COLO668 (cell line): ENCODE measurements around the gene STH.

Experiments
- DNase-seq: peaks from one replicate; lab custom pipeline; 2025; ENCODE audit not compliant: unreplicated experiment; lab: John Stamatoyannopoulos, UW

The STH gene

DNA sequence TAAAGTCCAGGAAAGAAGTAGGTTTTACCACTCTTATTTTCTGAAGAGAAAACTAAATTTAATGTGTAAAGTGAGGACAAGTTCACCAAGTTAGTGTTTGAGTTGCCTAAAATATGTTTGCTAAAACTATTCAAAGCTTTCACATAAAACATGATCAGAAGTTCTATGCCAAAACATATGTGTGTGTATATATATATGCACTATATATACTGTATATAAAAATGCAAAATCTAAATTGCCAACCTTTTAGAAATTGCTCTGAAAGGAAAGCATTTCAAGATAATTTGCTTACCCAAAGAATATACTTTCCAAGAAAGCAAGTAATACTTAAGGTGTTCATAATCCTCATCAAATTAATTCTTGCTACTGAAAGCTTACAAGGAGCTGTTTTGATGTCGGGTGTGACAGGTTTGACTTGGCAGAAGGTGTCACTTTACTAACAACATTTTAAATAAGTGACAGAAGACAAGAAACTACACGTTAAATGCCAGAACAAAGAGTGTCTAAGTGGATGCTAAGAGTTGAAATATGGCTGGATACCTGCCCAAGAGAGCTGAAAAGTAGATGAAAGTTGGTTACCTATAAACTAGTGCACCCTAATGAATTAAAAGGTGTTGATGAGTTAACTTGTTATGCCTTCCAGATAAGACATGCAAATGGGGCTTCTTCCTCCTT, 32.3 kb upstream of the STH start:
- no peak for DNase-seq

DNA sequence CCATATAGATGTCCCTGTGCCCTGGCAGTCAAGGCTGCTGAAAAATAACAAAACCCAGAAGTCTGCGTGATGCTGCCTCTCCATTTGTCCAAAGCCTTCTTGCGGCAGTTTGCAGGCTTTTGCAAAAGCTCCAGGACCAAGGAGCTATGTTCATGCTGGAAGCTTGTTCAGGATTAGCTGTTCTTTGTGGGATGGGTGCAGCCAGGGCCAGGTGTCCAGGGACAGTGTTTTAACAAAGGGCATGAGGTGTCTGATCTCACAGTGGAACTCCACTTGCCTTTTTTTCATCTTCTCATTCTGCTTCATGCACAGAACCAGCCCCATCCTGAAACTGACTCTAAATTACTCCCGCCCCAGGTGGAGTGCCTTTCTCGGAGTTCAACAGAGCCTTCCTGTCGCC, 31.7 kb upstream of the STH start:
- no peak for DNase-seq

DNA sequence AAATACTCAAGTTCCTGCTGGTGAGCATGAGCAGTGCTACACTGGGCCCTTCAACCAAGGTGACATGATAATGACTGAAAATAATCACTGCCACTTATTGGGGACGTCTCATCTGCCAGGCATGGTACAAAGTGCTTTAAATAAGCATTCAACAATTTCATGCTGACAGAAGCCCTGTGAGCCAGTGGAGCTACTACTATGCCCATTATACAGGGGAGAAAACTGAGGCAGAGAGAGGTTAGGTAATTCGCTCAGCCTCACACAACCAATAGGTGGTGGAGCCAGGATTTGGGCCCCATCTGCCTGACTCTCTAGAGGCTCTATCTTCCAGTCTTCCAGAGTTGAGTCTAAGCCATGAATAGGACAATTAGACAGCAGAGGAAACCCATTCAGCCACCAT, 30.3 kb upstream of the STH start:
- no peak for DNase-seq

DNA sequence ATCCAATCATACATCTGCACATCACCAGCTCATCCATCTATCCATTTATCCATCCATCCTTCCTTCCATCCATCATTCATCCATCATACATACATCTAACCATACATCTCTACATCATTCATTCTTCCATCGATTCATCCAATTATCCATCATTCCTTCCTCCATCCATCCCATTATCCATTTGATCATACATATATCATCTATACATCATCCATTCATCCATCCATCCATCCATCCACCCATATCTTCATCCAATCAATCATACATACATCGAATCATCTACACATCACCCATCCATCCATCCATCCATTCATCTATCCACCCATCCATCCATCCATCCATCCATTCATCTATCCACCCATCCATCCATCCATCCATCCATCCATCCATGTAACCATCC, 29.3 kb upstream of the STH start:
- DNase-seq, result no peak

DNA sequence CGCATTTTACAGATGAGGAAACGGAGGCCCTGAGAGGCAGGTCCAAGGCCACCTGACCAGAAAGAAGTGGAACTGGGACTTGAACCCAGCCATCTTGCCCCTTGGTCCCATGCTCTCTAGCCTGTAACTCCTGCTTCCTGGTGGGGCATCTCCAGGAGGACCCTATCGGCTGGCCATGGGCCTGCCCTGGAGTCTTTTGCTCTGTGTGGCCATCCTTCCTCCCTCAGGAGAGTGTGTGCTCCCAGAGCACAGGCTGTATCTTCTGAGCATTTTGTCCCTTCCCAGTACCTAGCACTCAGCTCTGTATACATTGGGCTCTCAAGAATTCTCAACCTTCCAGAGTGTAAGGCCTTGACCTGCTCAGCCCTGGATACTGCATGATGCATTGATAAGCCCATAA, 28.4 kb upstream of the STH start:
- DNase-seq, result no peak

DNA sequence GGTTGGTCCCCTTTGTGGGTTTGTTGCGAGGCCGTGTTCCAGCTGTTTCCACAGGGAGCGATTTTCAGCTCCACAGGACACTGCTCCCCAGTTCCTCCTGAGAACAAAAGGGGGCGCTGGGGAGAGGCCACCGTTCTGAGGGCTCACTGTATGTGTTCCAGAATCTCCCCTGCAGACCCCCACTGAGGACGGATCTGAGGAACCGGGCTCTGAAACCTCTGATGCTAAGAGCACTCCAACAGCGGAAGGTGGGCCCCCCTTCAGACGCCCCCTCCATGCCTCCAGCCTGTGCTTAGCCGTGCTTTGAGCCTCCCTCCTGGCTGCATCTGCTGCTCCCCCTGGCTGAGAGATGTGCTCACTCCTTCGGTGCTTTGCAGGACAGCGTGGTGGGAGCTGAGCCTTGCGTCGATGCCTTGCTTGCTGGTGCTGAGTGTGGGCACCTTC, 27.3 kb upstream of the STH start:
- DNase-seq, result no peak

DNA sequence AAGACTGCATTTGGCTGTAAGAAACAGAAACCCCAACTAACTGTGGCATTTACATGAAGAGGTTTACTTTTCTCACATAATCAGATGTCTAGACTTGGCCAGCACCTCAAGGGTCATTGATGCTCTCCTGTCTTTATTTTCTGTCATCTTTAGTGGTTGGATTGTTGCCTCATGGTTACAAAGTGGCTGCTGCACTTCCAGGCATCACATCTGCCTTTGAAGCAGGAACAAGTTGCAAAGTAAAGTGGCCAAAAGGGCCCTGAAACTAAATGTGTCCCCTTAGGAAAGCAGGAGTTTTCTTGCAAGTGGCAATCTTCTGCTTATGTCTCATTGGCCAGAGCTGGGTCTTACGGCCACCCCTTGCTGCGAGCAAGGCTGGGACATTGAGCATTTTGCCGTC, 26.5 kb upstream of the STH start:
- DNase-seq, result no peak

DNA sequence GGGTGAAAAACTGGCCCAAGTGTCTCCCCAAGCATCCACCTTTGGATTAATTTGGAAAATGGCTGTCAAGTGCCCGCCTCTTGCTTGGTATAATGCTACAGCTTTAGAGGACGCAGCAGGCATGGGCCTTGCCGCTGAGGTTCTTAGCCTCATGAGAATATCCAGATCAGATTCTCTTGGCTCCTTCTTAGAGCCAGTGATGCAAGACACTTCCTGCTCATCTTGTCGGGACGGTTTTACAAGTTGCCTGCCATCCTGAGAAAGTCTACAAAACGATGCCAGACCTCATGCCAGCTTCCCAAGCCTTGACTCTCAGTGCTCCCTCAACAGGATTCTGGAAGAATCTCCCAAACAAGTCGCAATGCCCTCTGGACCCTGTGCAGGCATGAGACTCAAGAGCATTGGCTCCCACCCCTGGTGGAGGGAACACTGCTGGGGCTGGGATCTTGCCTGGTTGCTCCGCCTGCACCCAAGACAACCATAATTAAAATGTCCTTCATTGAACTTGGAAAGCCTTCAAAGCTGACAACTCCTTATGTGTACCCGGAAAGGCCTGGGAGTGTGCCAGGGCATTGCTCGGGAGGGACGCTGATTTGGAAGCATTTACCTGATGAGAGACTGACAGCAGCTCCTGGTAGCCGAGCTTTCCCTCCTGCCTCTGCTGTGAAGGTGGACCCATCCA, 25.8 kb upstream of the STH start:
- DNase-seq, result no peak

DNA sequence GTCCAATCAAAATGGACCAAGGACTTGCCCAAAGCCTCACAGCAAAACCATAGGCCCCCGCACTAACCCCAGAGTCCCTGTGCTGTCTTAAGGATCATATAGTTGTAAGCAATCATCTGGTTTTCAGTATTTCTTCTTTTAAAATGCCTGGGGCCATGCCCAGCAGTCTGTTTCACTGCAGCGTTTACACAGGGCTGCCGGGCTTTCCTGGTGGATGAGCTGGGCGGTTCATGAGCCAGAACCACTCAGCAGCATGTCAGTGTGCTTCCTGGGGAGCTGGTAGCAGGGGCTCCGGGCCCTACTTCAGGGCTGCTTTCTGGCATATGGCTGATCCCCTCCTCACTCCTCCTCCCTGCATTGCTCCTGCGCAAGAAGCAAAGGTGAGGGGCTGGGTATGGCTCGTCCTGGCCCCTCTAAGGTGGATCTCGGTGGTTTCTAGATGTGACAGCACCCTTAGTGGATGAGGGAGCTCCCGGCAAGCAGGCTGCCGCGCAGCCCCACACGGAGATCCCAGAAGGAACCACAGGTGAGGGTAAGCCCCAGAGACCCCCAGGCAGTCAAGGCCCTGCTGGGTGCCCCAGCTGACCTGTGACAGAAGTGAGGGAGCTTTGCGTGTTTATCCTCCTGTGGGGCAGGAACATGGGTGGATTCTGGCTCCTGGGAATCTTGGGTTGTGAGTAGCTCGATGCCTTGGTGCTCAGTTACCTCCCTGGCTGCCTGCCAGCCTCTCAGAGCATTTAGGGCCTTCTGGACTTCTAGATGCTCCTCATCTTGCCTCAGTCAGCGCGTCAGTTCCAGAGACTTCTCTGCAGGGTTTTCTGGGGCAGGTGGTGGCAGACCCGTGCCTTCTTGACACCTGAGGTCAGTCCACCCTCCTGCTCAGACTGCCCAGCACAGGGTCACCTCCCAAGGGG, 24.8 kb upstream of the STH start:
- no peak for DNase-seq

DNA sequence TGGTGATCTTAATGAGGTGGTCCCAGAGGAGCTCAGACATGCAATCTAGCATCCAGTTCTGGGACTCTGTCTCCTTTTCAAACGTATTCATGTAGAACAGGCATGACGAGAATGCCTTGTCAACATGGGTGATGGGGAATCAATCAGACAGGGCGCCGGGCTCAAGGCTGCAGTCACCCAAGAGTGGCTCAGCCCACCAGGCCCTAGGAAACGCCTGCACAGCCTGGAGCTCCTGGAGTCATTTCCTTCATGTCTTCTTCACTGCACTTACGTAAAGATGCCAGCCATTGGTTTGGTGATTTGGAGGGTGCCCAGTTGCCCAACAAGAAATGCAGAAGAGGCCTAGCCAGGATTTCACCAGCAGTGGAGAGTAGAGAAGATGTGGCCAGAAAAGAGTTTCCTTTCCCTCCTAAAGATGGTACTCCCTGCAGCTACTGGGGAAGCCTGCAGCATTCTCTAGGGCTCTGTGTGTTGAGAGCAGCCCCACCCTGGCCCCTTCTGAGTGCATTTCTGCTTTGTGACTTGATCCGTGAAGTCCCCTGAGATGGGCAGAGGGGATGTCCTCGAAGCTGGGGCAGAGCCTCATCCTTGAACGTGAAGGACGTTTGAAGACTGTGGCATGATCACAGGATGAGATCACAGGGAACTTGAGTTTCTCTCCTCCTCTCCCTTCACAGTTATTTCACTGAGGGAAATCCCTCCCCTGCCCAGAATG, 24.0 kb upstream of the STH start:
- no peak for DNase-seq

DNA sequence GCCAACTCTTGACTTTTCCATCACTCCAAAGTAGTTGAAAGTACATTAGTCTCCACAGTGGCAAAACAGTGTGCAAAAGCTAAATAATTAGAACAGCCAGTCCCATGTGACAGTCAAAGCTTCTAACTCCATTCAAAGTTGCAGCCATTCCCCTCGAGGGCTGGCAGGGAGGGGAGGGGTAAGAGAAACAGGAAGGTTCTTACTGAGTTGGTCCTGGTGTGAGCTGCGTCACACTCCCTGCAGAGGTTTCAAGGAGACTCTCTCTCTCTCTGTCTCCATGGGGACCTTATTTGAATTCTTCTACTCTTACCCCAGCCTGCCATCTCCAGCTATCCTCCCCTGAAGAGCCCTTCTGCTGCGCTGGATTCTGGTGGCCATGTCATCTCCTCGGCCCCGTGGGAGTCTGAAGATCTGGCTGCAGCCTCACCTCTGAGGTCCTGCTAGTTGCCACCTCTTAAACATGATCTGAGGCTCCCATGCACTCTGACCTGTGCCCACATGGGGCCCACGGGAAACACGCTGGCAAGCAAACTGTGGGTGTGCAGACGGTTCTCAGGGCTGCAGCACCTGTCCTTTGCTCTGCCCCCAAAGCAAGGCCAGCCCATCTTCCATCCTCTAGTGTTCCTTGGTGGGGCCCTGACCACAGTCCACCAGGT, 23.3 kb upstream of the STH start:
- no peak for DNase-seq

DNA sequence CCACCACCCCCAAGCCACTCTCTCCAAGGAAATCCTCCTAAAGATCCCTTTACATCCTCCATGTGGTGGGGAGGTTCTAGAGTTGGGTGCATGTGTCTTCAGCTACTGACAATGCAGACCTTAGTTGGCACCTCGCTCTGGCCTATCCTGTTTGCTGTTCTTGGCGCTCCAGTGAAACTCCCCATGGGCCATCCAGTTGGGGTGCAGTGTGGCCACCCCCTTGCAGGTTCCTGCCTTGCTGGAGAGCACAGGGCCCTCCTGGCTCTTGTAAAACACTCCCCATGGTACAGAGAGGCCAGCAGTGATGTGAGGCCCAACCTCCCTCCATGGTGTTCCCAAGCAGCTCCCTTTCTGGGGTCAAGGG, 22.7 kb upstream of the STH start:
- no peak for DNase-seq

DNA sequence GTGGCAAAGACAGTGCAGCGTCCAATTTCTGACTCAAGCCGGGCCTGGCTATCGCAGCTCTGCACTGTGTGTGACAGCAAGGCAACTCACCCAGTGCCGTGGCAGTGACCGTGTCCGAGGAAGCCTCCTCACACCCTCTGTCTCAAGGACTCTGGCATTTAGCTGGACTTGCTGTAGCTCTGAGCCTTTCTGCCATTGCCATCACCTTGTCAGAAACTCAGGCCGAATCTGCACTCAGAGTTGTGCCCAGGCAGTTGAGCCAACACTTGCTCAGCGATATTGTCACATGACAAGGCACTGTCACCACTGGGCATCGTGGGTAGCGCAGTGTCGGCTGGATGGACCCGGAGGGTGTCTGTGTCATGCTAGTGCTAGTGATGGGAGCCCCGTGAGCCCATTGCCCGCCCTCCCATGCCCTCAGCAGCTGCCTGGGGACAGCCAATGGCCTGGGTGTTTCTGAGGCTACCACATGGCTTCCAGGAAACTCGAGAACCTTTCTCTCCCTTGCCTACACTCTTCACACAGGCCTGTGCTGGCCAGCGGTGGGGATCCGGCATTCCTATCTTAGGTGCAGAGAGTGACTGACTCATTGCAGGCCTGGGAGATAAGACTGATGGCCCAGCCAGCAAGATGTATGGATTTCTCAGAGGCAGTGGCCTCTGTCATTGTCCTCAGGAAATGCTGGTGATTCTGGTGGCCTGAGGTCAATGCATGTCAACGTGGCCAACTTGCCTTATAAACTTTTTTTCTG, 22.1 kb upstream of the STH start:
- no peak for DNase-seq

DNA sequence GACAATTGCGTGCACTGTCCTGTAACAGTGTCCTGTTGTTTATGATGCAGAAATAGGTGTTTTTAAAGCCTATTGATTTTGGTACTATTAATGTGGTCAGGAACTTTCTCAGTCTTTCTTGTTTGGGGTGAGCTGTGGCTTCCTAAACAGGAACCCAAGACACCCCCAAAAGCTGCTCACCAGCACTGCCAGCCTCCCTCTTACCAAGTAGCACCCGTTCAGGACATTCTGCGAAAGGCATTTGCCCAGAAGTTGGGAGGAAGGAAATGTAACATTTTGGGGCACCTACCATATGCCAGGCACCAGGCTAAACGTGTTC, 21.6 kb upstream of the STH start:
- DNase-seq, result no peak

DNA sequence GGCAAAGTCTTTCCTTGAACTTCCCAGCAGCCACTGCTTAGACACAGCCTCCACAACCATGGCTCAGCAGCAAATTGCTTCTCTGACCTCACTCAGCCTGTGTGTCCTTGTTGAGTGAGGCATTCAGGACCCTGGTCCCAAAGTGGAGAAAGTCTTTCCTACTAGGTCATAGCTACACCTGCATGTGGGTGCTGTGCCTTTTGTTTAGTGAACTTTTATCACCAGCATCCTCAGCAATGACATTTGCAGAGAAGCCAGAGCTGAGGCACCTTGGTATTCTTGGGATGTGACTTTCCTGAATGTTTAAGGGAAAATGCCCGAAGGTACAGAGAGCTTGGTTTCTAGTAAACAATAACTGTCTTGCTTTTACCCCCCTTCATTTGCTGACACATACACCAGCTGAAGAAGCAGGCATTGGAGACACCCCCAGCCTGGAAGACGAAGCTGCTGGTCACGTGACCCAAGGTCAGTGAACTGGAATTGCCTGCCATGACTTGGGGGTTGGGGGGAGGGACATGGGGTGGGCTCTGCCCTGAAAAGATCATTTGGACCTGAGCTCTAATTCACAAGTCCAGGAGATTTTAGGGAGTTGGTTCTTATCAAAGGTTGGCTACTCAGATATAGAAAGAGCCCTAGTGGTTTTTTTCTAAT, 20.9 kb upstream of the STH start:
- DNase-seq, result no peak

DNA sequence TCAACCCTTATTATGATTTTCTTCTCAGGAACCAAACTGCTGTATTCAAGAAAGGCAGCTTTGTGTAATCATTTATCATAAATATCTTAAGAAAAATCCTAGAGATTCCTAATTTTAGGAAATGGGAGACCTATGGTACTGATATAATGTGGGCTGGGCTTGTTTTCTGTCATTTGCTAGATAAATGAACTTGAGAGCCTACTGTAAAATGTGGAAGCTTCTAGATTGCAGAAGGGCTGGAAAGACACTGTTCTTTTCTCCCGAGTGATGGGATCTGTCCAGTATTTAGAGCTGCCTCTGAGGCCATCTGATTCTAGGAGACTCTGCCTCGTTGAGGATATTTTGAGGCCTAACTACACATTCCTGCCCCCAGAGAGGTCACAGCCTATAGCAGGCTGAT, 19.9 kb upstream of the STH start:
- no peak for DNase-seq

DNA sequence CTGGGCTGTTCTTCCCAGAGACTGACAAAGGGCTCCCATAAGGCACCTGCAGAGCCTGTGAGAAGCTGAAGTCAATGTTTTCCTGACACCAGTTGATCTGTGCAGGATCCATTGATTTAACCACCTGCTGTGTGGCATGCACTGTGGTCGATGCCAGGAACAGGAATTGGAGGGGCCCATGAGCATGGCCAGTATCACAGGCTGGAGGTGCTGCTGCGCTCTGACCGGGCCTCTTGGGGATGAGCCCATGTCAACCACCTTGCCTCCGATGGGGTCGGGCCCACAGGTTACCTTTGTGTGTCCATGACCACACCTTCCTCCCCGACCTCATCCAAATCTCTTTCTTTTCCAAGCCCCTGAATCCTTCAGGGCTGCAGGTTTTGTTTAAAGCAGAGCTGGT, 18.2 kb upstream of the STH start:
- DNase-seq, result no peak

DNA sequence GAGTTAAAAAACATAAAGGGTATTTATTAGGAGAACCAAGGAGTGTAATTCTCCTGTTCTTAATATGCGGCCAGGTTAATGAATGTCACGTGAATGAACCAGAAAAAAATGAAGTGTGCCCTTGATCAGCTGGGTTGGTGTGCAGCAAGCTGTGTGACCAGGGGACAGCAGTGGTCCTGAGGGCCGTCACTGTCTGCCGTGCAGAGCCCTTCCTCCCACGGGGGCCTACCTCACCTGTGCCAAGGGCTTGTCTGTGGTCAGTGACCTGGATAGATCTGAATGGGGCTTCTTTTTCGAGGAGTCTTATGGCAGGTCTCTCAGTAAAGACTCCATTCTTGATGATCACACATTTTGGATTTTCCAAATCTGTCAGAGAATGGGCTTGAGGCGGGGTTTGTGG, 17.7 kb upstream of the STH start:
- DNase-seq, result no peak

DNA sequence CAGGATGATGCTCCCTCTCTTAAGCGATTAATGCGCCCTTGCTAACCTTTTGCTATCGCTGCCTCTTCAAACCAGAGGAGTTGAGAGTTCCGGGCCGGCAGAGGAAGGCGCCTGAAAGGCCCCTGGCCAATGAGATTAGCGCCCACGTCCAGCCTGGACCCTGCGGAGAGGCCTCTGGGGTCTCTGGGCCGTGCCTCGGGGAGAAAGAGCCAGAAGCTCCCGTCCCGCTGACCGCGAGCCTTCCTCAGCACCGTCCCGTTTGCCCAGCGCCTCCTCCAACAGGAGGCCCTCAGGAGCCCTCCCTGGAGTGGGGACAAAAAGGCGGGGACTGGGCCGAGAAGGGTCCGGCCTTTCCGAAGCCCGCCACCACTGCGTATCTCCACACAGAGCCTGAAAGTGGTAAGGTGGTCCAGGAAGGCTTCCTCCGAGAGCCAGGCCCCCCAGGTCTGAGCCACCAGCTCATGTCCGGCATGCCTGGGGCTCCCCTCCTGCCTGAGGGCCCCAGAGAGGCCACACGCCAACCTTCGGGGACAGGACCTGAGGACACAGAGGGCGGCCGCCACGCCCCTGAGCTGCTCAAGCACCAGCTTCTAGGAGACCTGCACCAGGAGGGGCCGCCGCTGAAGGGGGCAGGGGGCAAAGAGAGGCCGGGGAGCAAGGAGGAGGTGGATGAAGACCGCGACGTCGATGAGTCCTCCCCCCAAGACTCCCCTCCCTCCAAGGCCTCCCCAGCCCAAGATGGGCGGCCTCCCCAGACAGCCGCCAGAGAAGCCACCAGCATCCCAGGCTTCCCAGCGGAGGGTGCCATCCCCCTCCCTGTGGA, 16.0 kb upstream of the STH start:
- no peak for DNase-seq
